GM20000 (cell line): ENCODE results near the gene TAF1B.
"Not testable (repeated sequence)": the region's sequence is repeated elsewhere in the genome, so short reads cannot be mapped to it uniquely, and the experiment has no call there.

ENCODE experiments used
- DNase-seq: peaks from one replicate; pipeline ENCODE4 v3.0.0; 2012; ENCODE audit warnings: low spot score
- TF ChIP-seq, protein P1 (sequence below): IDR thresholded peaks from 2 replicates; pipeline ENCODE4 v1.5.1; 2012; ENCODE audit warnings: mild to moderate bottlenecking, control low read depth; ENCODE audit errors: extremely low read depth, missing control alignments

TAF1B gene

DNA sequence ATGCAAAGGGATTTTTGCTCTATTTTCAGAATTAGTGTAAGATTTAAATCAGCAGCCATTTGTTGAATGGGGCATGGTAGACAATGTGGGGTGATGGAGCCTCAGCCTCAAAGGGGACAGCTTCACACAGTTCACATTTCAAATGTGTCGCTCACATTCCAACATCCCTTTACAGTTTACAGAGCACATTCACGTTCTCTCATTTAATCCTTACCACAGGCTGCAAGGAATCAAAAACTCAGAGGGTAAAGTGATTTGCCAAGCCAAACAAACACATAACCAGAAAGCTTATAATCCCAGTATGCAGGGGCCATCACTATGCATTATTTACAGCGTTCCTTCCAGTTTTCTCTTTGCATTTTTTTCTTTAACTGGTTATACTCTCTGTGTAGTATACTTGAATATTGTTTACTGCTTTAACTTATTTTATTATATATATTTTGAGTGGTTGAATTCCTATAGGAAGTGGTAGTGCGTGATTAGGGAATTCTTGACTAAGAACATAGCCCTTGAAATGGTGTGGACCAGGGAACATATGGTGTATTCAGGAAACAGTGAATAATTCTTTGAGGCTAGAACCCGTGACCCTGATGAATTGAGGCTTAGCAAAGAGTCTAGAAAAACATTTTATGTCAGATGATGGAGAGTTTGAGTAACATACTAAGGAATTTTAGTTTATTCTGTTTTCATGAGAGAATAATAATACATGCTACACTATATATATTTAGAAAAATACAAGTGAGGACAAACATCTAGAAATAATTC, 18.1 kb upstream of the TAF1B start:
- DNase-seq: no peak
- TF ChIP-seq, protein P1, sequence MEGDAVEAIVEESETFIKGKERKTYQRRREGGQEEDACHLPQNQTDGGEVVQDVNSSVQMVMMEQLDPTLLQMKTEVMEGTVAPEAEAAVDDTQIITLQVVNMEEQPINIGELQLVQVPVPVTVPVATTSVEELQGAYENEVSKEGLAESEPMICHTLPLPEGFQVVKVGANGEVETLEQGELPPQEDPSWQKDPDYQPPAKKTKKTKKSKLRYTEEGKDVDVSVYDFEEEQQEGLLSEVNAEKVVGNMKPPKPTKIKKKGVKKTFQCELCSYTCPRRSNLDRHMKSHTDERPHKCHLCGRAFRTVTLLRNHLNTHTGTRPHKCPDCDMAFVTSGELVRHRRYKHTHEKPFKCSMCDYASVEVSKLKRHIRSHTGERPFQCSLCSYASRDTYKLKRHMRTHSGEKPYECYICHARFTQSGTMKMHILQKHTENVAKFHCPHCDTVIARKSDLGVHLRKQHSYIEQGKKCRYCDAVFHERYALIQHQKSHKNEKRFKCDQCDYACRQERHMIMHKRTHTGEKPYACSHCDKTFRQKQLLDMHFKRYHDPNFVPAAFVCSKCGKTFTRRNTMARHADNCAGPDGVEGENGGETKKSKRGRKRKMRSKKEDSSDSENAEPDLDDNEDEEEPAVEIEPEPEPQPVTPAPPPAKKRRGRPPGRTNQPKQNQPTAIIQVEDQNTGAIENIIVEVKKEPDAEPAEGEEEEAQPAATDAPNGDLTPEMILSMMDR: no peak

DNA sequence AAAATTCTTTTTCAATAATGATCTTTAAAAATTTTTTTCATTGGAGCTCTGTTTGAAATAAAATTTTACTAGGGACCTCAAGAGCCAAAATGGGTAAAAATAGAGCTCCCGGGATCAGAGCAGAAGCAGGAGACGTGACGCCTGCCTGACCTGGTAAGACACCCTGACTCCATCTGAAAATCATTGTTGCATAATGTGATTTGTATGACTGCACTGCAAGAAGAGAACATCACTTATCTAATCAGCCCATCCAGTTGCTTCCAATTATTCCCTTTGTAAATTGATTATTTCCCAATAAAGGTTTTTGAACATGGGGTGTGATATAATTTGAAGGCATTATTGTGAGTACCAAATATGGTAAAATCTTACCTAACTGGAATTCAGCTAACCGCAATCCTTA, 17.1 kb upstream of the TAF1B start:
- TF ChIP-seq, protein P1: no peak
- DNase-seq: no peak

DNA sequence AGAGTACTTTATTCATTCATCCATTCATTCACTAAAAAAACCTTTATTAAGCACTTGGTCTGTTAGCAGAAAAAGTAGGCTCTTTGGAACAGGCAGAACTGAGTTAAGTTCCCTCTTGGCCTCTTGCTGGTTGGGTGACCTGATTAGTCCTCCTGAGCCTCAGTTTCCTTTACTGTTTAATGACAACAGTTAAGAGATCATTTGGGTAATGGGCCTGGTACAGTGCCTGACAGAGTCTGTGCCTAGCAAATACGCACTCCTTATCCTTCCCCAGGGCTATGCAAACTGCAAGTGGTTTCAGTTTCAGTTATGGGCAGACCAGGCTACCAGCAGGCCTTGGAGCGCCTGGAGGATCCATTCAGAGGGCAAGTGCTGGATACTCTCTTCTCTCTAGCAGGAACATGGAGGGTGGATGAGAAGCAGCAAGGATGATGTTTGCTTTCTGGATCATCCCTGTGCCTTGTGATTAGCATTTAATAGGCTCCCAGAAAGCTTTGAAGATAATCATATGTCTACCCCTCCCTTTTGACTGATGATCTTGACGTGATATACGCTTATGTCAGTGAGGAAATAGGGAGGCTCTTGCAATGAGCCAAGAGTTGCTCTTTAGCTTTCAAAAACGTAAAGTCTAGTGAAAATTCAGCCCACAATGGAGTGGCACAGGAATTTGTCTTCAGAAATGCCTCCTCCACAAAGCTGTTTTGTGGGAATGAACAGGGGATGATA, 12.4 kb upstream of the TAF1B start:
- DNase-seq: no peak
- TF ChIP-seq, protein P1: no peak

DNA sequence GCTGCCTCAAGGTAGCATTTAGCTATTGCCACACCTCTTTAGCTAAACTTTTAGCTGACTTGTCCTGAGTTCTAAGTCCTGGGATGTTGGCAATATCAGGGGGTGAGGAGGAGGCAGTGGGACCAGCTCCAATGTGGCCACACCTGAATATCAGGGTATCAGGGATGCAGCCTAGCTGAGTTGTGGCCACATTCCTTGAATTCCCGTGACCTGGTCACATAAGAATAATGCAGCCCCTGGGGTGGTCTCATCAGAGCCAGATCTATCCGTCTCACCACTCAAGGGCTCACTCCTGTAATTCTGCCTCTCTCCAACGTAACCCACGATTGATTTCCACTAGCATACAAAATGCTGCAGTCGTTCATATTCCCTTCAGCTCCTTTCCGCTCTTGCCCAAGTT, 11.6 kb upstream of the TAF1B start:
- DNase-seq: no peak
- TF ChIP-seq, protein P1: no peak

DNA sequence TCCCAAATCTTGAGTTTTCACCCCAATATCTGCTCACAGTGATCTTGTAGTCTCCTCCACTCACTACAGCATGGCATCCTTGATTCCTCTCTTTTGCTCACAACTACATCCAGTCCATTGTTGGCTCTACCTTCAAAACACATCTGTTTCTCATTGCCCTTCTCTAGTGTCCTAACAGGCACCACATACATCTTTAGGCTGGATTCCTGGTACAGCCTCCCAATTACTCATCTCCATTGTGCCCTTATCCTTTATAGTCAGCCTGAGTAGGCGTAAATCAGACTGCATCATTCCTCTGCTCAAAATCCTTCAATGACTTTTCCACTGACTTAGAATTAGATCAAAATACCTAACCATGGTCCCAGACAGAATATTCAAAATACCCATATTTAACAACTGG, 10.7 kb upstream of the TAF1B start:
- TF ChIP-seq, protein P1: no peak
- DNase-seq: no peak

DNA sequence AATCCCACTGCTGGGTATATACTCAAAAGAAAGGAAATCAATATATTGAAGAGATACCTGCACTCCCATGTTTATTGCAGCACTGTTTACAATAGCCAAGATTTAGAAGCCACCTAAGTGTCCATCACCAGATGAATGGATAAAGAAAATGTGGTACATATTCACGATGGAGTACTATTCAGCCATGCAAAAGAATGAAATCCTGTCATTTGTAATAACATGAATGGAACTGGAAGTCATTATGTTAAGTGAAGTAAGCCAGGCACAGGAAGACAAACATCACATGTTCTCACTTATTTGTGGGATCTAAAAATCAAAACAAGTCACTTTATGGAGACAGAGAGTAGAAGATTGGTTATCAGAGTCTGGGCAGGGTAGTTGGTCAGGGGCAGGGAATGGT, 8.2 kb upstream of the TAF1B start:
- not testable (repeated sequence) for DNase-seq

DNA sequence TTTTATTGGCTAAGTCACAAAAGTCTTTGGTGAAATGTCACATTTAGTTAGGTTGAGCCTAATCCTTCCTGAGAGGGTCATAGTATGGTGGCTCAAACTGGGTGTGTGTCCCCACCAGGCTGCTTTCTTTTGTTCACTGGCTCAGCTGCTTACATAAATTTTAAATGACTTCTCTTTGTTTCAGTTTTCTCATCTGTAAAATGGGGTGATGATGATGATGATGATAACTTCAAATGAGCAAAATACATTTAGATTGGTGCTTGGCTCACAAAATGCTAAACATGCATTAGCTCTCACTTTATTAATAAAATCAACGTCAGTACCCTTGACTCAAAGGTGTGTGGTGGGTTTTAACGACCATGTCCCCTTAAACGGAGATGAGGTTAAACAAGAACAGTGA, 7.2 kb upstream of the TAF1B start:
- DNase-seq: no peak
- TF ChIP-seq, protein P1: no peak
